Kidney tubule cell (primary cell): Measurements from ENCODE around the gene ZNF80.
"Not testable (repeated sequence)": the region's sequence is repeated elsewhere in the genome, so short reads cannot be mapped to it uniquely, and the experiment has no call there.

Experiments
- DNase-seq: peaks from one replicate; pipeline ENCODE4 v3.0.0-alpha.2; 2018; ENCODE audit warnings: low spot score

ZNF80 gene

GRCh38 chr3:114237478-114237877 lies at the start of gene ZNF80:
Gene ZNF80 (minus strand): TSS chr3:114237578. CDS start chr3:114237074, 504 bp downstream.
- not testable (repeated sequence) for DNase-seq

- no peak for DNase-seq
Observed at GRCh38 chr3:114286266-114286665, 48.9 kb upstream of the ZNF80 start.

GRCh38 chr3:114285648-114286230 lies 48.4 kb upstream of the ZNF80 start:
- DNase-seq: no peak

DNA sequence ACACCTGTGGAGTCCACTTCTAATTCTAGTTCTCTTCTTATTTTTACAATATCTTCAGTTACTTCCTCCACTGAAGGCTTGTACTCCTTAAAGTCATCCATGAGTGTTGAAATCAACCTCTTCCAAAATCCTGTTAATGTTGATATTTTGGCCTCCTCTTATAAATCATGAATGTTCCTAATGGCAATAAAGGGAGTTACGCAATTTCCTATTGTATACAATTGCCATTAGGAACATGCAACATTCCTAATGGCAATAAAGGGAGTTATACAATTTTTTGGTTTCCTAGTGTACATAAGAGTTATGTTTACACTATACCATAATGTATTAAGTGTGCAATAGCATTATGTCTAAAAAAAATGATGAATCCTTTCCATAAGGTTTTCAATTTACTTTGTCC lies 47.3 kb upstream of the ZNF80 start:
- no peak for DNase-seq

- not testable (repeated sequence) for DNase-seq
Observed at GRCh38 chr3:114276856-114277255, 39.5 kb upstream of the ZNF80 start.

- DNase-seq: peak; percentile 75
Observed at GRCh38 chr3:114274929-114275328, 37.6 kb upstream of the ZNF80 start.

DNA sequence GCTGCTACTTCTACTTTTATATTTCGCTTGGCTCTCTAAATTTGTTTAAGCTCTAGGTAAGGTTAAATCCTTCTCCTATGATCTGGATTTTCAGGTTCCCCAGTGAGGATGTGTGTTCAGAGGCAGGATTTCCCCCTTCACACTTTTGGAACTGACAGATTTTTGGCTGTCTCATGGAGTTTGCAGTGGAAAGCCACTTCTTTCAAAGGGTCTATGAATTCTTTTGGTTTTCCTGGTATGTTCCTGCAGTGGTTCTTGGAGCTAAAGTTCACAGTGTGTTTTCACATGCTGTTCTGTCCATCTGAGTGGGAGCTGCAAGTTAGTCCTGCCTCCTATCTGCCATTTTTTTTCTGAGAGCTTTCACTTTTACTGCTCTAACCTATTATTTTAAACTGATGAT lies 34.9 kb upstream of the ZNF80 start:
- DNase-seq: no peak

DNA sequence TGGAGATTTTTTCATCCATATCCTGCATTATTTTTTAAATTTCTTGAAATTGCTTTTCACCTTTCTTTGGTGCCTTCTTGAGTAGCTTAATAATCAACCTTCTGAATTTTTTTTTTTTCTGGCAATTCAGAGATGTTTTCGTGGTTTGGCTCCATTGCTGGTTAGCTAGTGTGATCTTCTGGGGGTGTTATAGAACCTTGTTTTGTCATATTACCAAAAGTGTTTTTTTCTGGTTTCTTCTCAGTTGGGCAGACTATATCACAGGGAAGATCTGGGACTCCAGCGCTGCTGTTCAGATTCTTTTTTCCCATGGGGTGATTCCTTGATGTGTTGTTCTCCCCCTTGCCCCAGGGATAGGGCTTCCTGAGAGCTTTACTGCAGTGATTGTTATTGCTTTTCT lies 32.6 kb upstream of the ZNF80 start:
- no peak for DNase-seq

GRCh38 chr3:114260152-114260551 lies 22.8 kb upstream of the ZNF80 start:
- DNase-seq: no peak

DNA sequence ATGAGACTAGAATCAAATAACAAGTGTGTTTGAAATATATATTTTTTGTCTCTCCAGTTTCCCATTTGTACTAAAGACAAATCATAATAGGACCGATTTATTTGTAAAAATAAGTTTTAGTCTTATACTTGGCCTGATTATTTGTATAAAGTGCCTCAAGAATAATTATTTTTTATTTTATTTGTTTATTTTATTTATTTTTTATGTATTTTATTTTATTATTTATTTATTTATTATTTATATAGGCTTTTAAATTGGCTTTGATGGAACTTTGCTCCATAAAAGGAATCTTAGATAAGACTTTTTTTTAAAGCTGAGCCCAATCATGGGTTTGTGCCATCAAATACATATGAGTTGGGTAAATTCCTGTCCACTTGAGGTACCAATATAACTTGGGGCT lies 22.2 kb upstream of the ZNF80 start:
- no peak for DNase-seq

GRCh38 chr3:114253505-114253904 lies 16.1 kb upstream of the ZNF80 start:
- DNase-seq: no peak

DNA sequence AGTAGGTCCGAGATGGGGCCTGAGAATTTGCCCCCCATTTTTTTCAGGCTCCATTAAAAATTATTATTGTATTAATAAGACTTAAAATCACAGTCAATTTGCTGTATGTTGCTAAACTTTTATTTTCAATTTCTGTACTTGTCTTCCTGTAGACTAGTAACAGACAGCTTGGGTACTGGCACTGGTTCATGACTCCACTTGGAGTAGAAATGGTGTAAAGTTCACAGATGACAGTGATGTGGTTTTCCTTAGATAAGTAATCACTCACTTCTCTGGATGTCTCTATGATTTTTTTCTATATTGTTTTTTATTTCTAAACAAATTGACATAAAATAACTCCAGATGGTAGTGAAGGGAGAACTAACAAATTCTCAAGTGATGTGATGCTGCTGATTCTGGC lies 15.6 kb upstream of the ZNF80 start:
- no peak for DNase-seq

GRCh38 chr3:114242947-114243346 lies 5.6 kb upstream of the ZNF80 start:
- DNase-seq: no peak

- DNase-seq: no peak
Observed at GRCh38 chr3:114241262-114241661, 3.9 kb upstream of the ZNF80 start.

DNA sequence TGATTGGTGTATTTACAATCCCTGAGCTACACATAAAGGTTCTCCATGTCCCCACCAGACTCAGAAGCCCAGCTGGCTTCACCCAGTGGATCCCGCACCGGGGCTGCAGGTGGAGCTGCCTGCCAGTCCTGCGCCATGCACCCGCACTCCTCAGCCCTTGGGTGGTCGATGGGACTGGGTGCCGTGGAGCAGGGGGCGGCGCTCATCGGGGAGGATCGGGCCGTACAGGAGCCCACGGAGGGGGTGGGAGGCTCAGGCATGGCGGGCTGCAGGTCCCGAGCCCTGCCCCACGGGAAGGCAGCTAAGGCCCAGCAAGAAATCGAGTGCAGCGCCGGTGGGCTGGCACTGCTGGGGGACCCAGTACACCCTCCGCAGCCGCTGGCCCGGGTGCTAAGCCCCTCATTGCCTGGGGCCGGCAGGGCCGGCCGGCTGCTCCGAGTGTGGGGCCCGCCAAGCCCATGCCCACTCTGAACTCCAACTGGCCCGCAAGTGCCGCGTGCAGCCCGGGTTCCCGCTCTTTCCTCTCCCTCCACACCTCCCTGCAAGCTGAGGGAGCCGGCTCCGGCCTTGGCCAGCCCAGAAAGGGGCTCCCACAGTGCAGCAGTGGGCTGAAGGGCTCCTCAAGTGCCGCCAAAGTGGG lies 888 bp upstream of the ZNF80 start:
- DNase-seq: not testable (repeated sequence)

DNA sequence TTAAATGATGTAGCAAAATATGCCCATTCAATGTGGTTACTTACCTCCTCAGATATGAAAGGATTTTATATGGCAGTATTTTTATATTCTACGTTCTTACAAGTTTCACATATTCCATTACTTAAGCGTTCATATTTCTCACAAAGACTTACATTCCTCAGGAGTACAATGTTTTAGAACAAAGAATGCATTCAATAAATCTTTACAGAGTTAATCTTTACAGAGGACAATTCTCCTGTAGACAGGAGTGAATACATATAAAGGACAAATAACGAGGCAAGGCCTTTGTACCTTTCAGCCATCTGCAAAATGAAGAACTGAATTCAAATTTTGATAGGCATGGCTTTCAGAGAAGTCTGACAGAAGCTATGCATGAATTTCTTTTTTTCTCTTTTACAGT lies 1.9 kb downstream of the ZNF80 start:
- DNase-seq: no peak

DNA sequence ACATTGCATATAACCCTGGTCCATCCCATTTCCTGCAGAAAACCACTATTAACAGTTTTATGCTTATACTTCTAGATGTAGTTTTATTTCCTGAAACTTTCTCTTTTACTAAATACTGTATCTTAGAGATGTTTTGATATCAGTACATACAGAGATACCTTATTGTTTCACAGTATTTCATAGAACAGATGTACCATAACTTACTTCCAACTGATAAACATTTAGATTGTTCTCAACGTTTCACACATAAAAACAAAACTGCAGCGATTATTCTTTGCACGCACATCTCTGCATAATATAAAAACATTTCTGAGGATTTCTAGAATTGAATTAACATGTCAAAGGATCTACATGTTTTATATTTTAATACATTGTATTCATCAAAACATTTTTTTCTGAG lies 2.6 kb downstream of the ZNF80 start:
- DNase-seq: no peak

DNA sequence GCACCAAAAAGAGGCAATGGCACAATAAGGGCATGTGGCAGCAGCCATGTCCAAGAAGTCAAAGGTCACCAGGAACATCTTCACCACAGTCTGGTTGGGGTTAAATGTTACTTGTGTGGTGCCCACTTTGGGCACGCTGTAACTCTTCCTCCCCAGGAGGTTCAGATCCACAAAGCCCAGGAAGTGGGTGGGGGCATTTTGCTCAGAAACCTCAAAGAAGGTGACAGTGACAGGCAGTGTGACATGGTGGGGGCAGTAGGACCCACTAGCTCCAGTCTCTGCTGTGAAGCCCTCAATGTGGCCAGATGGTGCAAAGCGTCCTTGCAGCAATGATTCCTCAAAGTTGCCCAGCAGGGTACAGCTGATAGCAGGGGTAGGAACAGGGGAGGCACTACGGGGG lies 5.8 kb downstream of the ZNF80 start:
- DNase-seq: no peak

DNA sequence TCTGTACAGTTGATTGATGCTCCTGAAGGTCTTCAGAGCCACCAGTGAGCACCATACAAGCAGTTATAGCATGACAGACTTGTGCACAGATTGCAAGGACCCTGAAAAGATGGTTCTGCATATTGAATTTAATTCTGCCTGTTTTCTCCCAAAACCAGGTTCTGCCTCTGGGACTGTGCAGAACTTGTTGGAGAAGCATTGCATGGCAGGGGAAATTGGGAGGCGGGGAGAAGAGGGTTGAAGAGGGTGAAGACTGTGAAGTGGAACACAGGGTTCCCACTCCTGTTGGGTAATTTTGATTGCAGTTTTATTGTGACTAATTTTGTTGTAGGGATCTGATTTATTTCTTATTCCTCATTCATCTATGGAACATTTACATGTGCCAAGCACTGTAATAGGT lies 10.3 kb downstream of the ZNF80 start:
- DNase-seq: no peak

- no peak for DNase-seq
Observed at GRCh38 chr3:114226313-114226712, 11.1 kb downstream of the ZNF80 start.

- DNase-seq: peak; percentile 2
Observed at GRCh38 chr3:114223143-114223542, 14.2 kb downstream of the ZNF80 start.

DNA sequence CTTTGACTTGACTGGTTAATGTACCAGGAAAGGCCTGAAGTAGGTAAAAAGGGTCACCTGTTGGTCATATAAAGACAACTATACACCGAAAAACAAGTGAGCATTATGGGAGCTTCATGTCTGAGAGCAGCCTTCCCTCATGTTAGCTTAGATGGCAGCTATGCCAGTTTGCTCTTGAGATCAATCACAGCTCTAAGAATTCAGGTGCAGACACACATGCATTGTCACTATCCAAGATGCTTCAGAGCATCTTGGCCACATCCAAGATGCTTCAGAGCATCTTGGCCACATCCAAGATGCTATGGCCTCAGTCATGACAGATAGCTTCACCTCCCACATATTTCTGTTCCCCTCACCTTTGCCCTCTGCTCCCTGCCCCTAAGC lies 15.5 kb downstream of the ZNF80 start:
- no peak for DNase-seq

- no peak for DNase-seq
Observed at GRCh38 chr3:114221165-114221880, 16.1 kb downstream of the ZNF80 start.

DNA sequence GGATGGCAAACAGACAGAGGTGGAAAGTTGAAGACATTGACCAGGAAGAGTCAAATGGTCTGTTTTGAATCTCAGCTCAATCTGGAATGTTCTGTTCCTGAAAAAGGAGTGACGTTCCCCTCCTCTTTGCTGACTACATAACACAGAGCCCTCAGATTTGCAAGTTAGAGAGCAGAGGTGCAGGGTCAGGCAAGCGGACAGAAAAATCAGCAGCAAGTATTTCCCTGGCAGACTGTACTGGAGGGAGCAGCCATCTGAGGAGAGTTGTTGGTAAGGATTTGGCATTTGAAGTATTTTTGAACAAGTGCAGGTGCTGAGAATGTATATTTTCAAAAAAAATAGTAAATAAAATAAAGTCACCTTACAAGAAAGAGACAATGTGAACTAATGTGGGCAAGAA lies 17.6 kb downstream of the ZNF80 start:
- DNase-seq: no peak
